Activated CD4-positive, alpha-beta T cell treated with anti-CD3 and anti-CD28 coated beads for 4 hours (primary cell): ENCODE results near the gene CELF1.
A peak's percentile ranks its signal among the peaks of the same experiment; 100 is the strongest.
"Not testable (repeated sequence)": the region's sequence is repeated elsewhere in the genome, so short reads cannot be mapped to it uniquely, and the experiment has no call there.

Source experiments
- DNase-seq, 2 donors: peaks; one replicate each; pipeline ENCODE4 v3.0.0-alpha.2; 2020

Gene CELF1

DNA sequence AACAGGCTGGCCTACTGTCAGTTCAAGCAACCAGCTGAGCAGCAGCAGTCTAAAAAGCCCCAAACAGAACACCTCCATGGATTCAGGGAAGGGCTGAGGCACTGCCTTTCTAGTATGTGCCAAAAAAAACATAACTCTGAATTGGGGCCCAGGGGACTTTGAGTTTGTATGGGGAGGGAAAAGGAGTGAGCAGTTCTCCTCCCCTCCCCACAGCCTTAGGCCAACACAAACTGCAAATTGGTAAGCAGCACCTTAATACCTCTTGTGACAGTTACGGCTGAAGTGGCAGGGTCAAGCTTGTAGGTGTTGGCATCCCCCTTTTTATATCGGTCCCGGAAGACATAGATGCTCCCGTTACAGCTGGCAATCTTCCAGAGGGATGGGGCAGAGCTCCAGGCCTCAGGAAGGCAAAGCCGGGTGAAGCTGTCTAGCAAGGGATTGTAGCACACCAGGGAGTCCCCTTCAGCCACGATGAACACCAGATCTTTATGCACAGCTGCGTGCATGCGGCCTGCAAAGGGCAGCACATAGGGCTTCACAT, 19.9 kb upstream of the CELF1 start:
- no peak for DNase-seq

DNA sequence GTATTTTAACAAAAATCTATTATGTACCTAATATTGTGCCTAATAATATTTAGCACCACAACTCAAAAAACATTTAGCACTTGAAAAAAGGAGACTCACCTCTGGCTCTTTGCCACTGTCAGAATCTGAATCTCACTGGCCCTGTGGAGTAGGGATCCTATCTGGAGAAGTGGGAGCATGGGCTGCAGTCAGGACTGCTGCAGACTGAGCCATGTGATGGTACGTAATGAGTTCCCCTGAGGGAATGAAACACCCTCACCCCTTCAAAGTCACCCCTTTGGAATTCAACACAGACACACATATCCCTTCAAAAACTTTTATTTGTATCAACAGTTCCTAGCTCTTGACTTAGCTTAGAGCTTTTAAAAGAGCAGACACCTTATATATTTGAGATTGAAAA, 19.0 kb upstream of the CELF1 start:
- no peak for DNase-seq

DNA sequence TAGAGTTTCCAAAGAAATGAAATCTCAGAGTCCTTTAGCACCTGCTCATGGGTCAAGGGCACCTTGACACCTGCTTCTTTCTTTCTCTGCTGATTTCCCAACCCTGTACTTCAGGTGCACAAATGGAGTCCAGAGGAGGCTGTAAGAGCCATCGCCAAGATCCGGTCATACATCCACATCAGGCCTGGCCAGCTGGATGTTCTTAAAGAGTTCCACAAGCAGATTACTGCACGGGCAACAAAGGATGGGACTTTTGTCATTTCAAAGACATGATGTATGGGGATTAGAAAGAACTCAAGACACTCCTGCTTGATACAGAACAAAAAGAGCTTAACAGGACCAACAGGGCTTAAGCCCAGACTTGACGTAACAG, 18.4 kb upstream of the CELF1 start:
- DNase-seq = no peak

DNA sequence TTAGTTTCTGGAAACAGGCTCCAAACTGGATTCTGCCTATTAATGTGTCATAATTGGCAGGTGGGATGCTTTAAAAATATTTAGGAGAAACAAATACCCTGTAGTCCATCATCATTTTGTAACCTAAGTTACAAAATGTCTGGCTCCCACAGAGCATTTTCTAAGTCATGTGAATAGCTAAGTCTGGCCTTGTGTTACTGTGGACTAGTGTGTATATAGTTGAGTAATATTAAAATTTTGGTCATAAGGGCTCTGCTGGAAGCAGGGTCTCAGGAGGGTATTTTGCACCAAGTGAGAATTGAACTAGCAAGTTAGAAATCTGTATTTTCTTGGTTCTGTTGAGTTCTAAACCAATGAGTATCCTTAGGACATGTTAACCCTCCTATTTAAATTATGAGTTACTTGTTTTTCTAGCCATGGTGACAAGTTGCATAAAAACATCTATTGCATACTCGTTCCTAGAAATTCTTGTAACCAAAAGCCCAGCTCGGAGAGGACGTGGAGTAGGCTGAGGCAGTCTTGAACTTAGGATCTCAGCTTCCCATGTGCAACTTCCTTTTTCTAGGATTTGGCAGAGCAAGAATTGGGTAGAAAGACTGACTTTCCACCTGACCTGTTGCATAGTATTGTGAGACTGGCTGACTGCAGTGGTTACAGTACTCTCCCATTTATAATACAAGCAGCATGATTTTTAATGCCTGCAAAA, 17.9 kb upstream of the CELF1 start:
- DNase-seq = no peak

DNA sequence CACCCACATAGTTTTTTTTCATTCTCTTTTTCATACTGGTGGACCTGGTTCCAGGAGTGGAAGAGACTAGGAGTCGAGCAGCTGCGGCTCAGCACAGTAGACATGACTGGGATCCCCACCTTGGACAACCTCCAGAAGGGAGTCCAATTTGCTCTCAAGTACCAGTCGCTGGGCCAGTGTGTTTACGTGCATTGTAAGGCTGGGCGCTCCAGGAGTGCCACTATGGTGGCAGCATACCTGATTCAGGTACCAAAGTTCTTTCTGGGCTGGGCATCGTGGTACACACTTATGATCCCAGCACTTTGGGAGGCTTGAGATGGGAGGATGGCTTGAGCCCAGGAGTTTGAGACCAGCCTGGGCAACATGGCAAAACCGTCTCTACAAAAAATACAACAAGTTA, 16.7 kb upstream of the CELF1 start:
- DNase-seq = no peak

DNA sequence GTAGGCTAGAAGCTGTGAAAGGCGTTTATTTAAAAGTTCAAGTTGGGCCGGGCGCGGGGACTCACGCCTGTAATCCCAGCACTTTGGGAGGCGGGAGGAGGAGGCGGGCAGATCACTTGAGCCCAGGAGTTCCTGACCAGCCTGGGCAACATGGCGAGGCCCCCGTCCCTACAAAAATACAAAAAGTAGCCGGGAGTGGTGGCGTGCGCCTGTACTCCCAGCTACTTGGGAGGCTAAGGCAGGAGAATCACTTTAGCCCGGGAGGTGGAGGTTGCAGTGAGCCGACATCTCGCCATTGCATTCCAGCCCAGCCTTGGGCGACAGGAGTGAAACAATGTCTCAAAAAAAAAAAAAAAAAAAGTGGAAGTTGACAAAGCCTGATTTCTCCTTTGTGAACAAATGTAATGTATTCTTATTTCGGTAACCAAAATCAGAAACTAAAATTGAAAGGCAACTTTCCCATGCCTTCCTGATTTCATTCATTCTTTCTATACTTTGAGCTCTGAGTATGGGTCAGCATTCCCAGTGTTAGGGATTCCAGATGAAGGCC, 13.3 kb upstream of the CELF1 start:
- no peak for DNase-seq

DNA sequence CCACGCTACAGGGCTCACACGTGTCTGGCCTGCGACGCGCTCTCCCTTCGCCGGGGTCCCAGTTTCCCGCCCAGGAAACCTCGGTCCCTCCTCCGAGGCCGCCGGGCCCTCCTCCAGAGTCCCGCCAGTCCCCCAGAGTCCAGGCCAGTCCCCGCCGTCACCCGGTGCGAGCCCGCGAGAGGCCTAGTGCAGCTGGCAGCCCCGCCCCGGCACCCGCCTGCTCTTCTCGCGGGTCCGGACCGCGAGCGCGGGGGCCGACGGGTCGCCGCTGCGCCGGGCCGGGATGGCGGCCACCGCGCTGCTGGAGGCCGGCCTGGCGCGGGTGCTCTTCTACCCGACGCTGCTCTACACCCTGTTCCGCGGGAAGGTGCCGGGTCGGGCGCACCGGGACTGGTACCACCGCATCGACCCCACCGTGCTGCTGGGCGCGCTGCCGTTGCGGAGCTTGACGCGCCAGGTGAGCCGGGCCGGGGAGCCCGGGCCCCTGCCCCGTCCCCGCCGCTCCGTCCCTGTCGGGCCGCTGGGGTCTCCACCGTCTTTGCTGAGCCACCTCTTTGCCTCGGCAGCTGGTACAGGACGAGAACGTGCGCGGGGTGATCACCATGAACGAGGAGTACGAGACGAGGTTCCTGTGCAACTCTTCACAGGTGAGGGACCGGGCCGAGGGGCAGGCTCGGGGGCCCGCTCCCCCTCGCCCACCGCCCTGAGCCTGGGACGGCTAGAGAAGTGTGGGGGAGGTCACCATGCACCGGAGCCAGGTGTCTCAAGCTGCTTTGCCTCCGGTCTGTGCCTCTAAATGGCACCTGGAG, 12.6 kb upstream of the CELF1 start, which contains the start of gene PTPMT1:
PTPMT1 (plus strand) TSS at position 260 of the 809 bp plus-strand sequence; CDS start at position 284, 24 bp downstream.
- DNase-seq = peak; percentile 53 to 63

DNA sequence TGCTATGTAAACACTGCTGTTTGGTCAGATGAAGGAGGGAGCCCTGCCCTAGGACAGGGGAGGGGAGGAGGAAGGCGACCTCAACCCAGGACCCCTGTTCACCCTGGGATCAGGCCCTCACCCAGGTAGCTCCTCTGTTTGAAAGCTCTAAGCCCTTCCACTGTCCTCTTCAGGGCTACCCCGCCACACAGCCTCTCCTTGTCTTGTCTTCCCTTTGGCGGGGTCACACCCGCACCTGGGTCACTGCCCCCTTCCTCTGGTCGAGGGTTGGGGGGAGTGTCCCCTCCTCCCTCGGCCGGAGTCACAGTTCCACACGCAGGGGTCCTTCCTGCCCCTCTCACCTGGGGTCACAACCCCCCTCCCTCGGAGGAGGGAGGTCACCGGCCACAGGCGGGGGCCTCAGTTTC, 12.0 kb upstream of the CELF1 start:
- no peak for DNase-seq

DNA sequence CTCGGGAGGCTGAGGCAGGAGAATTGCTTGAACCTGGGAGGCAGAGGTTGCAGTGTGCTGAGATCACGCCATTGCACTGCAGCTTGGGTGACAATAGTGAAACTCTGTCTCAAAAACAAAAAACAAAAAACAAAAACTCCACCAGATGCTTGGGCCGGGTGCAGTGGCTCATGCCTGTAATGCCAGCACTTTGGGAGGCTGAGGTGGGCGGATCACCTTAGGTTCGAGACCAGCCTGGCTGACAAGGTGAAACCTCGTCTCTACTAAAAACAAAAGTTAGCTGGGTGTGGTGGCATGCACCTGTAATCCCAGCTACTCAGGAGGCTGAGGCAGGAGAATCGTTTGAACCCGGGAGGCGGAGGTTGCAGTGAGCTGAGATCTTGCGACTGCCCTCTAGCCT, 11.4 kb upstream of the CELF1 start:
- not testable (repeated sequence) for DNase-seq

DNA sequence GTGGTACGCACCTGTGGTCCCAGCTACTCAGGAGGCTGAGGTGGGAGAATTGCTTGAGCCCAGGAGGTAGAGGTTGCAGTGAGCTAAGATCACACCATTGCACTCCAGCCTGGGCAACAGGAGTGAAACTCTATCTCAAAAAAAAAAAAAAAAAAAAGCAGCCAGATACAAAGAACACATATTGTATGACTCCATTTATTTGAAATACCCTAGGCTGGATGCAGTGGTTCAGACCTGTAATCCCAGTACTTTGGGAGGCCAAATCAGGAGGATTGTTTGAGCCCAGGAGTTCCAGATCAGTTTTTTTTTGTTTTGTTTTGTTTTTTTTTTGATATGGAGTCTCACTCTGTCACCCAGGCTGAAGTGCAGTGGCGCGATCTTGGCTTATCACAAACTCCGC, 9.5 kb upstream of the CELF1 start:
- not testable (repeated sequence) for DNase-seq

DNA sequence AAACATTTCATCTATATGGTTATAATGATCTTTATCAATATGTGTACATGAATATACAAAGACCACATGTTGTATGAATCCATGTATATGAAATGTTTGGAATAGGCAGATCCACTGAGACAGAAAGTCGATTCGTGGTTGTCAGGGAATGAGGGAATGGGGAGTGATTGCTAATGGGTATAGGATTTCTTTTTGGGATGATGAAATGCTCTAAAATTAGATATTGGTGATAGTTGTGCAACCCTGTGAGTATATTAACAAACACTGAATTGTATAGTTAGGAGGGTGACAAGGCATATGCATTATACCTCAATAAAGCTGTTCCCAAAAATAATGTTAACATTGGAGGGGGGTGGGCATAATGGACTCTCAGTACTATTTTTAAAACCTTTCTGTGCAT, 7.5 kb upstream of the CELF1 start:
- no peak for DNase-seq

DNA sequence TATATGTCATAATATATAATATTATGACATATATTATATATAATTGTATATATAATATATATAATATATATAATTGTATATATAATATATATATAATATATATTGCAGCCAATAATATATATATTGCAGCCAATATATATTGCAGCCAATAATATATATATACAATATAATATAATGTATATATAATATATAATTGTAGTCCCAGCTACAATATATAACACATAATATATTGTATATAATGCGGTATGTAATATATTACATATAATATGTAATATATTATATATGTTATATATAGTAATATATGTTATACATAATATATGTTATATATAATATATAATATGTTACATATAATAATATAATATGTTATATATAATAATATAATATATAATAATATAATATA, 5.8 kb upstream of the CELF1 start:
- DNase-seq = no peak

DNA sequence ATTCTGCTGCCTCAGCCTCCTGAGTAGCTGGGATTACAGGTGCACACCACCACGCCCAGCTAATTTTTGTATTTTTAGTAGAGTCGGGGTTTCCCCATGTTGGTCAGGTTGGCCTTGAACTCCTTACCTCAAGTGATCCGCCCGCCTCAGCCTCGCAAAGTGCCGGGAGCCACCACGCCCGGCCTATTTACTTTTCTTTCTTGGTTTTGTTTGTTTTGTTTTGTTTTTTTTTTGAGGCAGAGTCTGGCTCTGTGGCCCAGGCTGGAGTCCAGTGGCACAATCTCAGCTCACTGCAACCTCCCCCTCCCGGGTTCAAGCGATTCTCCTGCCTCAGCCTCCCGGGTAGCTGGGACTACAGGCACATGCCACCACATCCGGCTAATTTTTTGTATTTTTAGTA, 4.1 kb upstream of the CELF1 start:
- DNase-seq = not testable (repeated sequence)

DNA sequence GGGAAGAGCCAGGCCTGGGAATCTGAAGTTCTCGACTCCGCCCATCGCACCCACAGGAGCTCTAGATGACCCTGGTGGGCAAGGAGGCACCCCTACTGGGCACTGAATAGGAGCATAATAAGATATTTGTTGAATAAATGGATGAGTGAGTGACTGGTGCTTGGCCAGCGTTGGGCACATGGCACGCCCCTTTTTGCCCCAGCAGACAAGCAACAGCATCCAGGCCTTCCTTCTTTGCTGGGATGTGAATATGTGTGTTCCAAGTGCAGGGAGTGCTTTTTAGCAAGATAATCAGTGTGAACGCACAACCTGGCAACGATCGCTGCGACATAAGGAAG, 443 bp upstream of the CELF1 start:
- no peak for DNase-seq

DNA sequence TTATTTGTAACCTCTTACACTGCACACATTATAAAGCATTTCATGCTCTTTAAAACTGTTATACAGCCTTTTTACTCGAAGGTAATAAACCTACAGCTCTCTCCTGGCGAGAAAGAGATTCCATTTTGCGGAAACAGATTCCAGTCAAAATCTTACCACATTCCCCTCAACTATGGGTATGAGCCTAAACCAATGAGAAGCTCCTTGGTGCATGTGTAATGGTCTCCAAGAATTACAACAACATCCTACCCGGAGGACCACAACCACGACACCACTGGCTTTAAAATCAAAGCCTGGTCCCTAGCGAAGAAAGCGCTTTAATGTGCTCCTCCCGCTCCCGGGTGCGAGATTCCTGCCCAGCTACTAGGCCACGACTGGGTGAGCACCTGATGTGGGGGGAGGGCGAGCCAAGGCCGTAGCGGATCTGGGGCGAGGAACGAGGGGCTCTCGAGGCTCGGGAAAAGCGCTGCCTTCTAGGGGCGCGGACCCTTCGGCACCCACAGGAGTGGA, 821 bp downstream of the CELF1 start:
- peak in 1 of 2 donors; percentile 24 for DNase-seq

DNA sequence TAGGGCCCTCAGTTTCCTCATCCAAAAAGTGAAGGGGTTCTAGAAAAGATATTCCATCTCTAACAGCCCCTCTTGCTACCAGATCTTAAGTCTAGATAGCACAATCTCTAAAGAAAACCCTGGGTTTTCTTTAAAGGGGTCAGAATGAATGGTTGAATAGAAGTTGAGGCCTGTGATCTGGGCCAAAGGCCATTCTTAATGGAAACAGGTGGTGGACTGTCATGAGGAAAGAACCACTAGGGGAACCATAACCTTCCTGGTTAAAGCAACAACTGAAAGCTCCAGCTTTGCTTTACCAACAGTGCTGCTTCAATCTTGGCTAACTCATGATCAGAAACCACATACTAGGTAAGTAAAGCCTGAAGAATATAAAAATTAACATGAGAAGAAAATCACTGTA, 1.8 kb downstream of the CELF1 start:
- DNase-seq = no peak

DNA sequence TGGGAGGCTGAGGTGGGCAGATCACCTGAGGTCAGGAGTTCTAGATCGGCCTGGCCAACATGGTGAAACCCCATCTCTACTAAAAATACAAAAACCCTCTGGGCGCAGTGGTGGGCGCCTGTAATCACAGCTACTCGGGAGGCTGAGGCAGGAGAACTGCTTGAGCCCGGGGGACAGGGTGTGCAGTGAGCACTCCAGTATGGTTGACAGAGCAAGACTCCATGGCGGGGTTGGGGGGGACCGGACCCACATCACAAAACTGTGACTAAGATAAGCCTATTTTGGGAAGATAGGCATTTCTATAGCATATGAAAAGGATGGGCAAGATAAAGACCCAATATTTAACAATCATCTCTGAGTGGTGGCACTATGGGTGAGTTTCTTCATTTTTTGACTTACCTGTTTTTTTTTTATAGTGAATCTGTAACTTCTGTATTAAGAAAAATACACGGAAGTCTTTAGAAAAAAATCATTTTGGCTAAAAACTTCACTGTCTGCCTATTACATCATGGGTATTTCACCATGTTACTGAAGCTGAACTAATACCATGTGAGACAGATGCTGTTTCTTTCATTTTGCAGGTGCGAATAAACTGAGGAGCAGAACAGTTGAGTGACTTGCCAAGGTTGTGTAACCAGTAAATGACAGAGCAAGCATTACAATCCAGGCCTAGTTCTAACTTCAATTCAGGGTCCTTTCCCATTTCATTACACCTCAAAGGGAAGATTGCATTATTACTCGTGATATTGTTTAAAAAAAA, 2.5 kb downstream of the CELF1 start:
- no peak for DNase-seq

DNA sequence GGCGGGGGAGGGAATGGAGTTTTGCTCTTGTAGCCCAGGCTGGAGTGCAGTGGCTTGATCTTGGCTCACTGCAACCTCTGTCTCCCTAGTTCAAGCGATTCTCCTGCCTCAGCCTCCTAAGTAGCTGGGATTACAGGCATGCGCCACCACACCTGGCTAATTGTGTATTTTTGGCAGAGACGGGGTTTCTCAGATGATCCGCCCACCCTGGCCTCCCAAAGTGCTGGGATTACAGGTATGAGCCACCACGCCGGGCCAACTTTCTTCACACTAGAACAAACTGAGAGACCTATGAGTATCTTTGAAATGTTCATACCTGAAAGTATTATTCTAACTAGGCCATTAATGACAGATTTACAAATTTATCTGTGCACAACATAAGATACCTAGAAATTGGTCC, 6.7 kb downstream of the CELF1 start:
- DNase-seq = not testable (repeated sequence)

DNA sequence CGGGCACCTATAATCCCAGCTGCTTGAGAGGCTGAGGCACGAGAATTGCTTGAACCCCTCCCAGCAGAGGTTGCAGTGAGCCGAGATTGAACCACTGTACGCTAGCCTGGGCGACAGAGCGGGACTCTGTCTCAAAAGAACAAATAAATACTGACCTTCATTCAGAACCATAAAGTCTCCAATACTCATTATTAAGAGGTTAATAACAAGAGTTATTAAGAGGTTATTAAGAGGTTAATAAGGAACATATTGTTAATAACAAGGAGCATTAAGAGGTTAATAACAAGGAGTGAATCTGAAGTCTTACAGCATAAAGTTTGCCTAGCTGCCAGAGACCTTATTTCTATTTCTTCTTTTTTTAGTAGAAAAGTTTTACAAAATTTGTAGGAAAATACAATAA, 7.6 kb downstream of the CELF1 start:
- DNase-seq = no peak

DNA sequence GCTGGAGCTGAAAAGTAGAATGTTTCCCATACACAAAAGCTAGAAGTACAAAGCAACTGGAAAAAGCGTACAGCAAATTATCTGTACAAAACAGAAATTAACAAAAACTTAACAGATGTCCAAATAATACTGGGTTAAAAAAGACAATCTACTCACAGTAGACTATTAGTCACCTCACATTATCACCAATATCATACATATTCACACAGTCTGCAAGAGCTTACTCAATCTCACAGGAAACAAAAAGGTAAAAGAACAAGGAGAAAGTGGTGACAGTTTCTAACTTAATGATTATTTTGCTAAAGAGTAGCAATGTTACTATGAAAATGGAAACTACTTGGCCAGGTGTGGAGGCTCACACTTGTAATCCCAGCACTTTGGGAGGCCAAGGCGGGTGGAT, 11.9 kb downstream of the CELF1 start:
- DNase-seq = no peak

DNA sequence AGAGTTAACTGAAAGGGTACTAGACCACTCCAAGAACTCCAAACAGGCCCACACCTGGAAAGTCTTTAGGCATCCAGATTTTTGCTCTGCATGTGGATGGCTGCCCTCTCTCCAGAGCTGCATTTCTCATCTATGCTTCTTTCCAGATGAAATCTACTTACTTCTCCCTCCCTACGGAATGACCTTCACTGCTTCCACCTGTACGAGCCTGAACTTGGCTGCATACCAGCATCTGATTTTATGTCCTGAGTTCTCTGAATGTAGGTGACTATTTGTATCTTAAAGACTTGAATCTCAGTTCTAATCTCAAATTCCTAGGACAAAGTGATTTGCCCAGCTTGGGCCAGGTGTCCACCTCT, 13.3 kb downstream of the CELF1 start:
- no peak for DNase-seq

DNA sequence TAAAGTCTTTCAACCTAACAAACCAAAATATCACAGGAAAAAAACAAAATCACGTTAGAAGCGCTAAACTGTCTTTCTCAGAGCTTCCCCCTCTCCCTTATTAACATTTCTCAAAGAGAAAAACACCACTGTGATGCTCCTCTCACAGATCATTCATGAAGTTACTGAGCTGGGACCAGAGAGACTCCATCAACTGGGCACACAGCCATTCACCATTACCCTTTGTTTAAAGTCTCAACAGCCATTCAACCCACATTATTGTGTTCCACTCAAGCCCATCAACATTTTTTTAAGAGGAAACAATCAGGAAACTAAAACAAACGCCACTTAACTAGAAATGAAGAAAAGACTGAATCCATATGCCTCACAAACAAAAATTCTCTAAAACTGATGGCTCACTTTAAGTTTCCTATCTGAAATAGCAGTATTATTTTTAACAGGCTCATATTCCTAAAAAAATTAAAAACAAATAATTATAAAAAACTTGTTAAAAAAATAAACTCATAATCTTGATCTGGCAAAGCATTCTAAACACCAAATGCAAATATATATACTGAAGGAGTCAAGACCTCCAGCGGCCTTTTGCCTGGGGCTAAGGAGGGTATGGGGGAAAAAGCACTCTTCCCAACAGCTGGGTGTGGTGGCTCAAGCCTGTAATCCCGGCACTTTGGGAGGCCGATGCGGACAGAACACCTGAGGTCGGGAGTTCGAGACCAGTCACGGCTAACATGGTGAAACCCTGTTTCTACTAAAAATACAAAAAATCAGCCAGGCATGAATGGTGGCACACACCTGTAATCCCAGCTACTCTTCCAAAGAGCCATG, 14.0 kb downstream of the CELF1 start:
- no peak for DNase-seq
